Subcutaneous abdominal adipose tissue (tissue), 5 donors: ENCODE data around the gene RNPS1.
A peak's percentile ranks its signal among the peaks of the same experiment; 100 is the strongest.
"Not testable (repeated sequence)": the region's sequence is repeated elsewhere in the genome, so short reads cannot be mapped to it uniquely, and the experiment has no call there.

Experiments
- H3K27ac ChIP-seq: one replicate; pipeline ENCODE4 v1.7.0; 2013; ENCODE audit warnings: low read depth, mild to moderate bottlenecking, inconsistent platforms, low read length, moderate library complexity
- H3K27me3 ChIP-seq, 5 donors: one replicate each; pipeline ENCODE4 v1.7.0; 2013; ENCODE audit warnings: low read length in 5 of 5, inconsistent platforms in 1 of 5; ENCODE audit not compliant: control insufficient read depth in 5 of 5, insufficient read depth in 4 of 5
- H3K36me3 ChIP-seq, 5 donors: one replicate each; pipeline ENCODE4 v1.7.0; 2013; ENCODE audit warnings: low read length in 5 of 5; ENCODE audit not compliant: control insufficient read depth in 5 of 5, insufficient read depth in 5 of 5
- H3K4me1 ChIP-seq, 5 donors: one replicate each; pipeline ENCODE4 v1.7.0; 2013; ENCODE audit warnings: low read length in 5 of 5, mild to moderate bottlenecking in 3 of 5, moderate library complexity in 1 of 5; ENCODE audit not compliant: control insufficient read depth in 5 of 5, insufficient read depth in 5 of 5
- H3K4me3 ChIP-seq, 5 donors: one replicate each; pipeline ENCODE4 v1.7.0; 2013; ENCODE audit warnings: low read length in 5 of 5, low read depth in 1 of 5
- H3K9ac ChIP-seq, 5 donors: one replicate each; pipeline ENCODE4 v1.7.0; 2013; ENCODE audit warnings: low read length in 5 of 5, mild to moderate bottlenecking in 4 of 5, moderate library complexity in 3 of 5
- H3K9me3 ChIP-seq, 5 donors: one replicate each; pipeline ENCODE4 v1.7.0; 2013; ENCODE audit warnings: low read length in 5 of 5; ENCODE audit not compliant: control insufficient read depth in 5 of 5
- donor health status: healthy.
- donor health status: healthy.
- donor health status: healthy.
- donor health status: healthy.
- donor health status: healthy.

The RNPS1 gene

GRCh38 chr16:2275476-2276367 is 7.8 kb upstream of the RNPS1 start:
- Histone ChIP-seq H3K9ac (no peak overlapping the region), H3K27ac (no peak overlapping the region), H3K4me3 (no peak overlapping the region), H3K9me3 (no peaks in the 10 kb centered on the region), H3K36me3 (peaks cover 0 to 36% (median 12%) of the 10 kb centered on the region in 5 donors), H3K4me1 (peaks cover 0 to 33% (median 16%) of the 10 kb centered on the region in 5 donors), H3K27me3 (no peaks in the 10 kb centered on the region)

GRCh38 chr16:2273931-2274330 is 6.0 kb upstream of the RNPS1 start:
- no peak overlapping the region for H3K27ac ChIP-seq
- peak overlapping the region in 2 of 5 donors; percentile 35 to 43 for H3K9ac ChIP-seq
- H3K9me3 ChIP-seq, result no peaks in the 10 kb centered on the region
- H3K4me1 ChIP-seq, result peaks cover 5 to 45% (median 28%) of the 10 kb centered on the region in 5 donors
- H3K4me3 ChIP-seq, result no peak overlapping the region
- peaks cover 0 to 27% (median 9%) of the 10 kb centered on the region in 5 donors for H3K36me3 ChIP-seq
- H3K27me3 ChIP-seq, result no peaks in the 10 kb centered on the region

GRCh38 chr16:2273484-2273883 is 5.6 kb upstream of the RNPS1 start:
- Histone ChIP-seq H3K27ac (no peak overlapping the region), H3K9me3 (no peaks in the 10 kb centered on the region), H3K36me3 (peaks cover 0 to 24% (median 9%) of the 10 kb centered on the region in 5 donors), H3K4me3 (no peak overlapping the region), H3K9ac (peak overlapping the region in 2 of 5 donors; percentile 35 to 43), H3K4me1 (peaks cover 5 to 48% (median 32%) of the 10 kb centered on the region in 5 donors), H3K27me3 (no peaks in the 10 kb centered on the region)

- Histone ChIP-seq H3K36me3 (peaks cover 0 to 10% (median 0%) of the 10 kb centered on the region in 5 donors), H3K27ac (no peak overlapping the region), H3K27me3 (no peaks in the 10 kb centered on the region)
Measured at GRCh38 chr16:2271848-2272461, 4.0 kb upstream of the RNPS1 start.

GRCh38 chr16:2270588-2271470 is 2.9 kb upstream of the RNPS1 start:
- Histone ChIP-seq H3K36me3 (peaks cover 0 to 2% (median 0%) of the 10 kb centered on the region in 5 donors), H3K9ac (peak overlapping the region in 3 of 5 donors; percentile 21 to 78 (median 31)), H3K4me1 (peaks cover 7 to 54% (median 39%) of the 10 kb centered on the region in 5 donors), H3K9me3 (no peaks in the 10 kb centered on the region), H3K27me3 (no peaks in the 10 kb centered on the region), H3K4me3 (no peak overlapping the region), H3K27ac (no peak overlapping the region)

More at GRCh38 chr16:2271848-2272461, 4.0 kb upstream of the RNPS1 start:
- H3K9ac ChIP-seq, result peak overlapping the region in 2 of 5 donors; percentile 15 to 23
- H3K4me3 ChIP-seq, result no peak overlapping the region
- no peaks in the 10 kb centered on the region for H3K9me3 ChIP-seq
- peaks cover 7 to 49% (median 33%) of the 10 kb centered on the region in 5 donors for H3K4me1 ChIP-seq

GRCh38 chr16:2270070-2270462 is 2.1 kb upstream of the RNPS1 start:
- H3K36me3 ChIP-seq, result peaks cover 0 to 3% (median 0%) of the 10 kb centered on the region in 5 donors
- peaks cover 7 to 54% (median 41%) of the 10 kb centered on the region in 5 donors for H3K4me1 ChIP-seq
- H3K27ac ChIP-seq, result no peak overlapping the region
- no peaks in the 10 kb centered on the region for H3K9me3 ChIP-seq
- H3K4me3 ChIP-seq, result no peak overlapping the region
- no peaks in the 10 kb centered on the region for H3K27me3 ChIP-seq
- H3K9ac ChIP-seq, result peak overlapping the region in 2 of 5 donors; percentile 78 to 93

- Histone ChIP-seq H3K4me1 (peaks cover 7 to 42% (median 37%) of the 10 kb centered on the region in 5 donors), H3K9ac (peak overlapping the region; percentile 48 to 96 (median 83)), H3K27ac (peak overlapping the region; percentile 90), H3K4me3 (peak overlapping the region; percentile 79 to 96 (median 94)), H3K36me3 (peaks cover 2 to 22% (median 18%) of the 10 kb centered on the region in 5 donors)
- not testable (repeated sequence) for H3K9me3 ChIP-seq, H3K27me3 ChIP-seq
Measured at GRCh38 chr16:2267505-2267912, 417 bp downstream of the RNPS1 start.

GRCh38 chr16:2266887-2267286 is 1.0 kb downstream of the RNPS1 start:
- peak overlapping the region; percentile 90 for H3K27ac ChIP-seq
- not testable (repeated sequence) for H3K9me3 ChIP-seq, H3K27me3 ChIP-seq
- peak overlapping the region; percentile 79 to 96 (median 94) for H3K4me3 ChIP-seq
- H3K9ac ChIP-seq, result peak overlapping the region in 4 of 5 donors; percentile 53 to 96 (median 76)
- peaks cover 3 to 28% (median 24%) of the 10 kb centered on the region in 5 donors for H3K36me3 ChIP-seq
- peaks cover 7 to 39% (median 35%) of the 10 kb centered on the region in 5 donors for H3K4me1 ChIP-seq

- H3K9ac ChIP-seq, H3K4me3 ChIP-seq: not testable (repeated sequence)
Measured at GRCh38 chr16:2263026-2263425, 4.9 kb downstream of the RNPS1 start.

More at GRCh38 chr16:2263026-2263425, 4.9 kb downstream of the RNPS1 start:
- Histone ChIP-seq H3K36me3 (peaks cover 14 to 61% (median 40%) of the 10 kb centered on the region in 5 donors), H3K4me1 (peaks cover under 1 to 24% (median 19%) of the 10 kb centered on the region in 5 donors)
- H3K27me3 ChIP-seq, H3K27ac ChIP-seq, H3K9me3 ChIP-seq: not testable (repeated sequence)
